Natural killer cell (primary cell): Measurements from ENCODE around the gene RAMP1. TPM values are rescaled to one million over a fixed set of nuclear protein-coding genes. Genes with fewer than 3 reads are reported as not detected.

ENCODE experiments used
- ATAC-seq, 3 donors: fragments of 150-1000 bp in 2 of 3; fragments of 200-7000 bp in 1 of 3; cut with Tn5 transposase; 1 replicate in 1 of 3; 2 replicates in 2 of 3; pipeline ENCODE4 v1.10.0; 2021; ENCODE audit warnings: mild to moderate bottlenecking in 2 of 3, moderate library complexity in 2 of 3
- DNase-seq, 2 donors: peaks; one replicate each; pipeline versions ENCODE4 v3.0.0 to v3.0.0-alpha.2; 2013 to 2021; ENCODE audit warnings: mixed read lengths in 1 of 2
- H3K27ac ChIP-seq: one replicate; pipeline ENCODE4 v1.5.1; 2013; ENCODE audit warnings: mild to moderate bottlenecking, low read length
- H3K27me3 ChIP-seq: one replicate; pipeline ENCODE4 v1.6.1; 2013; ENCODE audit warnings: low read length; ENCODE audit not compliant: control insufficient read depth, insufficient read depth
- H3K36me3 ChIP-seq: one replicate; pipeline ENCODE4 v1.6.1; 2013; ENCODE audit warnings: low read length; ENCODE audit not compliant: control insufficient read depth, insufficient read depth
- H3K4me1 ChIP-seq: one replicate; pipeline ENCODE4 v1.6.1; 2013; ENCODE audit warnings: low read length; ENCODE audit not compliant: control insufficient read depth, insufficient read depth
- H3K4me3 ChIP-seq: one replicate; pipeline ENCODE4 v1.5.1; 2013; ENCODE audit warnings: low read length
- H3K9me3 ChIP-seq: one replicate; pipeline ENCODE4 v1.6.1; 2013; ENCODE audit warnings: low read length; ENCODE audit not compliant: control insufficient read depth, insufficient read depth
- H3K27ac Mint-ChIP-seq, 2 donors: one replicate each; pipeline ENCODE4 v1.8.0; 2022; ENCODE audit warnings: mild to moderate bottlenecking in 2 of 2, mixed read lengths in 2 of 2, moderate library complexity in 1 of 2
- H3K27me3 Mint-ChIP-seq, 2 donors: one replicate each; pipeline ENCODE4 v1.8.0; 2022; ENCODE audit warnings: low read depth in 2 of 2, mixed read lengths in 2 of 2
- H3K36me3 Mint-ChIP-seq: one replicate; pipeline ENCODE4 v1.8.0; 2022; ENCODE audit warnings: mixed read lengths
- H3K4me1 Mint-ChIP-seq, 2 donors: one replicate each; pipeline ENCODE4 v1.8.0; 2022; ENCODE audit warnings: mixed read lengths in 2 of 2
- H3K4me3 Mint-ChIP-seq: one replicate; pipeline ENCODE4 v1.8.0; 2022; ENCODE audit warnings: mild to moderate bottlenecking, moderate library complexity, mixed read lengths
- H3K9me3 Mint-ChIP-seq, 2 donors: one replicate each; pipeline ENCODE4 v1.8.0; 2022; ENCODE audit warnings: mixed read lengths in 2 of 2
- WGBS: methylation state at CpG from one replicate; pipeline ENCODE4 v1.1.7; 2013; ENCODE audit warnings: missing lambda C conversion rate; ENCODE audit not compliant: insufficient coverage; 5-methylcytosine and 5-hydroxymethylcytosine counted together
- intact Hi-C: fragments of 100-400 bp; cut with micrococcal nuclease; formaldehyde crosslinking; loops from one replicate; pipeline ENCODE4 v1.14.2; 2022
- total RNA-seq, 4 donors: library from RNA; stranded (reverse); fragments of 120-200 nt in 1 of 4; gene quantifications; one replicate each; pipeline versions ENCODE4 v1.2.3 to v1.2.4, GENCODE V29; 2013 to 2022
- TF ChIP-seq, protein P1 (sequence below): fragments of 200-600 bp; IDR thresholded peaks from one replicate; pipeline ENCODE4 v1.8.0; 2022; ENCODE audit warnings: antibody characterized with exemption

The RAMP1 gene
- total RNA-seq, 3 donors from 2014 or later (not counting 1 experiment from before 2014, with no cell fraction given), result 3.9 to 11.0 (median 4.9) TPM

DNA sequence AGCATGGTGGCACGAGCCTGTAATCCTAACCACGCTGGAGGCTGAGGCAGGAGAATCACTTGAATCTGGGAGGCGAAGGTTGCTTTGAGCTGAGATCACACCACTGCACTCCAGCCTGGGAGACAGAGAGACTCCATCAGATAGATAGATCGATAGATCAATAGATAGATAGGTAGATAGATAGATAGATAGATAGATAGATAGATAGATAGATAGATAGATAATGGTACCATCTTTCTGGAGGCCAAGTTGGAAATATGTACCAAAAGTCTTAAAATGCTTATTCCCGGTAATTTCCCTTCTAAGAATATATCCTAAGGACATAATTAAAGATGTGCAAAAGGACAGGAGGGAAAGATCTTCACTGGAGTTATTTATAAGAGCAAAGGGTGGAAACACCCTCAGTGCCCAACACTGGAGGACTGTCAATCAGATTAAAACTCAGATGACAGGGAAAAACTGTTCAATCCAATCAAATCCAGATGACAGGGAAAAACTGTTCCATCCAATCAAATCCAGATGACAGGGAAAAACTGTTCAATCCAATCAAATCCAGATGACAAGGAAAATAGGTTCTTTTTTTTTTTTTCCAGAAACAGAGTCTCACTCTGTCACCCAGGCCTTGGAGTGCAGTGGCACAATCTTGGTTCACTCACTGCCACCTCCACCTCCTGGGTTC, 58.4 kb downstream of the RAMP1 start:
- Histone ChIP-seq H3K27ac (no peak overlapping the region), H3K36me3 (no peaks in the 10 kb centered on the region), H3K4me1 (peaks cover 13% of the 10 kb centered on the region), H3K9me3 (no peaks in the 10 kb centered on the region), H3K4me3 (no peak overlapping the region), H3K27me3 (no peaks in the 10 kb centered on the region)
- ATAC-seq (no peak), DNase-seq (no peak)
- H3K4me1 Mint-ChIP-seq, result peaks cover 11 to 12% of the 10 kb centered on the region in 2 donors
- H3K27ac Mint-ChIP-seq, result no peak overlapping the region
- TF ChIP-seq, protein P1, sequence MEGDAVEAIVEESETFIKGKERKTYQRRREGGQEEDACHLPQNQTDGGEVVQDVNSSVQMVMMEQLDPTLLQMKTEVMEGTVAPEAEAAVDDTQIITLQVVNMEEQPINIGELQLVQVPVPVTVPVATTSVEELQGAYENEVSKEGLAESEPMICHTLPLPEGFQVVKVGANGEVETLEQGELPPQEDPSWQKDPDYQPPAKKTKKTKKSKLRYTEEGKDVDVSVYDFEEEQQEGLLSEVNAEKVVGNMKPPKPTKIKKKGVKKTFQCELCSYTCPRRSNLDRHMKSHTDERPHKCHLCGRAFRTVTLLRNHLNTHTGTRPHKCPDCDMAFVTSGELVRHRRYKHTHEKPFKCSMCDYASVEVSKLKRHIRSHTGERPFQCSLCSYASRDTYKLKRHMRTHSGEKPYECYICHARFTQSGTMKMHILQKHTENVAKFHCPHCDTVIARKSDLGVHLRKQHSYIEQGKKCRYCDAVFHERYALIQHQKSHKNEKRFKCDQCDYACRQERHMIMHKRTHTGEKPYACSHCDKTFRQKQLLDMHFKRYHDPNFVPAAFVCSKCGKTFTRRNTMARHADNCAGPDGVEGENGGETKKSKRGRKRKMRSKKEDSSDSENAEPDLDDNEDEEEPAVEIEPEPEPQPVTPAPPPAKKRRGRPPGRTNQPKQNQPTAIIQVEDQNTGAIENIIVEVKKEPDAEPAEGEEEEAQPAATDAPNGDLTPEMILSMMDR, result no peak
- H3K27me3 Mint-ChIP-seq, result no peaks in the 10 kb centered on the region
- intact Hi-C loops, result no loop called here
- H3K36me3 Mint-ChIP-seq, result no peaks in the 10 kb centered on the region
- no peak overlapping the region for H3K4me3 Mint-ChIP-seq
- WGBS, result 95% methylated on average over 4 of the region's 5 CpGs
- no peaks in the 10 kb centered on the region for H3K9me3 Mint-ChIP-seq

DNA sequence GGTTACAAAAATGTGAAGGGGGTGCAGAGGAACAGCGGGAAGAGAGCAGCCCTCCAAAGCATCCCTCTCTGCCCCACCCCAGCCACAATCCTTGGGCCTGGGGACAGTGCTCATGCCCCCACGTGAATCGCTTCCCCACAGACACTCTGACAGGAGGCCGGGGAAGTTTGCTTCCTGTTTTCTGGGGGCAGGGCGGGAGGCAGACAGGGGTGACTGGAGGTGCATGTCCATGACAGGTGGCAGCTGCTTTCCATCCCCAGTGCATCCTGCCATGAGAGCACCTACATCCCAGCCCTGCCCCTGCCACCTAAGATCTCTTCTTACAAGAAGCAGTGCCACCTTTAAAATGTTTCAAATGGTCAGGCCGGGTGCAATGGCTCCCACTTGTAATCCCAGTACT, 60.2 kb downstream of the RAMP1 start:
- no peak for DNase-seq
- H3K36me3 Mint-ChIP-seq, result no peaks in the 10 kb centered on the region

DNA sequence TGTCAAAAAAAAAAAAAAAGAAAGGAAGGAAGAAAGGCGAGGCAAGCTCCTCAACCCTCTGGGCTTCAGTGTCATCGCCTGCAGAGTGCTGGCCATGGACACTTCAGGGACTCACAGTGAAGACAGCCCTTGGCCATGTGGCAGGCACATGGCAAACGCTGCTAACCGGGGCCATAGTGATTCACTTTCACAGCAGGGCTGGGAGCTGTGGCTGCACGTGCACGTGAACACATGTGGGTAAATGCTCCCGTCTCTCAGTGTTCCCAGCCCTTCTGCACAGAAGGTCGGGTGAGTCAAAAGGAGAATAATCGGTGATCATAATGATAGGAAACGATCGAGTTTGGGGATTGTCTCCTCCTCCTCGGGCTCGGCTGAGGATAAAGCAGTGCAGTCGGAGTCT, 61.2 kb downstream of the RAMP1 start:
- WGBS, result 90% methylated on average over 14 of the region's 14 CpGs
- TF ChIP-seq, protein P1, result no peak
- no peaks in the 10 kb centered on the region for H3K27me3 ChIP-seq
- H3K4me1 ChIP-seq, result peaks cover 25% of the 10 kb centered on the region
- ATAC-seq (no peak), DNase-seq (no peak)
- Mint-ChIP-seq H3K4me3 (no peak overlapping the region), H3K4me1 (peaks cover 16 to 26% of the 10 kb centered on the region in 2 donors), H3K9me3 (peaks cover 0 to 2% of the 10 kb centered on the region in 2 donors), H3K36me3 (no peaks in the 10 kb centered on the region), H3K27me3 (no peaks in the 10 kb centered on the region), H3K27ac (no peak overlapping the region)
- no peak overlapping the region for H3K4me3 ChIP-seq
- H3K9me3 ChIP-seq, result no peaks in the 10 kb centered on the region
- no peak overlapping the region for H3K27ac ChIP-seq
- H3K36me3 ChIP-seq, result no peaks in the 10 kb centered on the region
- intact Hi-C loops, result no loop called here

More for the DNA sequence above, 60.2 kb downstream of the RAMP1 start:
- Histone ChIP-seq H3K4me1 (peaks cover 20% of the 10 kb centered on the region), H3K4me3 (no peak overlapping the region), H3K27me3 (no peaks in the 10 kb centered on the region), H3K27ac (no peak overlapping the region), H3K36me3 (no peaks in the 10 kb centered on the region), H3K9me3 (no peaks in the 10 kb centered on the region)
- no peak overlapping the region for H3K4me3 Mint-ChIP-seq
- H3K27ac Mint-ChIP-seq, result no peak overlapping the region
- TF ChIP-seq, protein P1, result no peak
- no peak for ATAC-seq
- peaks cover 14 to 23% of the 10 kb centered on the region in 2 donors for H3K4me1 Mint-ChIP-seq
- H3K27me3 Mint-ChIP-seq, result no peaks in the 10 kb centered on the region
- 17% methylated on average over 5 of the region's 6 CpGs for WGBS
- H3K9me3 Mint-ChIP-seq, result peaks cover 0 to 2% of the 10 kb centered on the region in 2 donors
- intact Hi-C loops, result no loop called here
